Measurements from ENCODE around the gene IMP3.

- TF ChIP-seq CTCF (conservative IDR thresholded peaks at IDR 0.05; ENCODE audit: low read depth, low read length) (no peak), EZH2 (IDR thresholded peaks at IDR 0.05; ENCODE audit: borderline replicate concordance, low read depth, low read length, poor library complexity, severe bottlenecking) (no peak)
Measured at GRCh38 chr15:75688831-75689230, 48.8 kb upstream of the IMP3 start.
